Upper lobe of left lung (tissue), 4 donors: ENCODE results near the gene UBE2E3.

ENCODE experiments used
- CTCF ChIP-seq, 6 experiments: fragments of 450-650 bp in 4 of 6; fragments of 200-600 bp in 2 of 6; sonication (generic) in 2 of 6; IDR thresholded peaks; one replicate each; pipeline ENCODE4 v1.5.1; 2016 to 2019; ENCODE audit warnings: antibody characterized with exemption in 6 of 6
- POLR2A ChIP-seq, 4 donors: fragments of 450-650 bp; IDR thresholded peaks; one replicate each; pipeline ENCODE4 v1.5.1; 2016 to 2017; ENCODE audit warnings: antibody characterized with exemption in 4 of 4, mild to moderate bottlenecking in 2 of 4

DNA sequence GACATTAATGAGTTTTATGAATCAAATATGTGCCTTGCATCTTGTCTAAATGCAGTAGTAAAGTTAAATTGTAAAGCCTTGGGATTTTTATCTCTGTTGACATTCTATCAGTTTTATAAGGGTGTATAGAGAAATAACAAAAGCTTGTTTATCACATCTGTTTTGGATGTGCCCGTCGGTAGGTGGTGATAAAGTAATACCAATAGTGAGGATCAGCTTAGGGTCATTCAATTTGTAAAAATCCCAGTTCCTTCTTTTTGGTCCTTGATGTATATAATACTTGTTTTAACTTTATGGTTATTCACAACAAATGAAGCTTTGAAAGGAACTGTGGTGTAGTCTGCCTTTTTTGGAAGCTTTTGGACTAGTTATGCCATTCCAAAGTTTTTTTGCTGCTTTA, 12.6 kb downstream of the UBE2E3 start:
- TF ChIP-seq CTCF (IDR thresholded peaks at IDR 0.05), result no peak
- no peak for TF ChIP-seq POLR2A (IDR thresholded peaks at IDR 0.05)
